Parathyroid adenoma (tissue), 2 donors: ENCODE data around the gene ASTN1.

Experiments
- H2AFZ ChIP-seq: fragments of 300-600 bp; sonication (generic); one replicate; pipeline ENCODE4 v1.7.0; 2017; ENCODE audit warnings: antibody characterized with exemption, mild to moderate bottlenecking
- H3K27ac ChIP-seq: fragments of 300-600 bp; sonication (generic); one replicate; pipeline ENCODE4 v1.7.0; 2017
- H3K27me3 ChIP-seq: fragments of 300-600 bp; sonication (generic); one replicate; pipeline ENCODE4 v1.7.0; 2017; ENCODE audit warnings: low read length; ENCODE audit not compliant: control insufficient read depth, insufficient read depth
- H3K36me3 ChIP-seq: fragments of 300-600 bp; sonication (generic); one replicate; pipeline ENCODE4 v1.7.0; 2017; ENCODE audit warnings: low read length; ENCODE audit not compliant: control insufficient read depth, insufficient read depth
- H3K4me1 ChIP-seq: fragments of 300-600 bp; sonication (generic); one replicate; pipeline ENCODE4 v1.7.0; 2017; ENCODE audit warnings: control low read depth
- H3K4me2 ChIP-seq: fragments of 300-600 bp; sonication (generic); one replicate; pipeline ENCODE4 v1.7.0; 2017; ENCODE audit warnings: low read length
- H3K4me3 ChIP-seq: fragments of 300-600 bp; sonication (generic); one replicate; pipeline ENCODE4 v1.7.0; 2017; ENCODE audit warnings: low read depth, low read length
- H3K79me2 ChIP-seq: fragments of 300-600 bp; sonication (generic); one replicate; pipeline ENCODE4 v1.7.0; 2017; ENCODE audit warnings: control low read depth
- H3K9ac ChIP-seq: fragments of 300-600 bp; sonication (generic); one replicate; pipeline ENCODE4 v1.7.0; 2017; ENCODE audit warnings: mild to moderate bottlenecking
- H3K9me3 ChIP-seq: fragments of 300-600 bp; sonication (generic); one replicate; pipeline ENCODE4 v1.7.0; 2017; ENCODE audit warnings: low read length; ENCODE audit not compliant: control insufficient read depth
- TF ChIP-seq, protein P1 (sequence below): fragments of 300-600 bp; sonication (generic); IDR thresholded peaks from one replicate; pipeline ENCODE4 v1.7.0; 2017; ENCODE audit warnings: antibody characterized with exemption, mild to moderate bottlenecking
- donor health status: primary hyperparathyroidism.

Gene ASTN1

GRCh38 chr1:177020851-177021589 lies 143.5 kb downstream of the ASTN1 start:
- no peaks in the 10 kb centered on the region for H3K79me2 ChIP-seq
- no peaks in the 10 kb centered on the region for H3K9me3 ChIP-seq
- H3K27me3 ChIP-seq: no peaks in the 10 kb centered on the region
- no peak overlapping the region for H3K27ac ChIP-seq
- no peak overlapping the region for H3K4me2 ChIP-seq
- H3K4me3 ChIP-seq: no peak overlapping the region
- TF ChIP-seq, protein P1, sequence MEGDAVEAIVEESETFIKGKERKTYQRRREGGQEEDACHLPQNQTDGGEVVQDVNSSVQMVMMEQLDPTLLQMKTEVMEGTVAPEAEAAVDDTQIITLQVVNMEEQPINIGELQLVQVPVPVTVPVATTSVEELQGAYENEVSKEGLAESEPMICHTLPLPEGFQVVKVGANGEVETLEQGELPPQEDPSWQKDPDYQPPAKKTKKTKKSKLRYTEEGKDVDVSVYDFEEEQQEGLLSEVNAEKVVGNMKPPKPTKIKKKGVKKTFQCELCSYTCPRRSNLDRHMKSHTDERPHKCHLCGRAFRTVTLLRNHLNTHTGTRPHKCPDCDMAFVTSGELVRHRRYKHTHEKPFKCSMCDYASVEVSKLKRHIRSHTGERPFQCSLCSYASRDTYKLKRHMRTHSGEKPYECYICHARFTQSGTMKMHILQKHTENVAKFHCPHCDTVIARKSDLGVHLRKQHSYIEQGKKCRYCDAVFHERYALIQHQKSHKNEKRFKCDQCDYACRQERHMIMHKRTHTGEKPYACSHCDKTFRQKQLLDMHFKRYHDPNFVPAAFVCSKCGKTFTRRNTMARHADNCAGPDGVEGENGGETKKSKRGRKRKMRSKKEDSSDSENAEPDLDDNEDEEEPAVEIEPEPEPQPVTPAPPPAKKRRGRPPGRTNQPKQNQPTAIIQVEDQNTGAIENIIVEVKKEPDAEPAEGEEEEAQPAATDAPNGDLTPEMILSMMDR: no peak
- no peaks in the 10 kb centered on the region for H3K4me1 ChIP-seq
- no peak overlapping the region for H3K9ac ChIP-seq
- no peaks in the 10 kb centered on the region for H3K36me3 ChIP-seq
- H2AFZ ChIP-seq: no peak overlapping the region

DNA sequence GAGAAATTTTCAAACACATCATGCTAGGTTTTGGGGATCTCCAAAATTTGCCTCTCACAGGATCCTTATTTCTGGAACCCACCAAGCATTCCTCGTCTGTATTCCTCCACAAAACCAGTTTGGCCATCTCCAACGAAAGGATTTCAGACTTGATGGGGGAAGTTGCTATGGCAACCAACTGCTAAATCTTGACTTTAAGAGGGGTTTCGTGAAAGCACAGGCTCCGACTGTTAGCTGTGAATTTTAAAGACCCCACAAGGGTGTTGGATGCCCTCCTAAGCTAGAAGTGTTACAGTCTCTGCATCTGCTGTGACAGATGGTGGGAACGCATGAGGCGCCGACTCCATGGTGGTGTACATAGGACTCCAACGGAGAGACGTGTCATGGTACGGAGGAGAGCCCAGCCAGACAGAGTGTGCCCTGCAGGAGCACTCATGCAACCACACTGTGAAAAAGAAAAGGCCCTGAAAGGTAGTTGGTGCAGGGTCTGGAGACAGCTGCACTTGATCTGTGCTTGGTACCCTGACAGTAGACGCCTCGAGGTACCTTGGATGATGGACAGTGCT lies 147.1 kb downstream of the ASTN1 start:
- Histone ChIP-seq H3K36me3 (no peaks in the 10 kb centered on the region), H3K9ac (no peak overlapping the region), H3K27me3 (no peaks in the 10 kb centered on the region), H2AFZ (no peak overlapping the region), H3K4me3 (no peak overlapping the region), H3K9me3 (no peaks in the 10 kb centered on the region), H3K4me2 (no peak overlapping the region), H3K79me2 (no peaks in the 10 kb centered on the region), H3K27ac (no peak overlapping the region), H3K4me1 (no peaks in the 10 kb centered on the region)
- TF ChIP-seq, protein P1: no peak

GRCh38 chr1:177014325-177014724 lies 150.2 kb downstream of the ASTN1 start:
- H3K36me3 ChIP-seq: no peaks in the 10 kb centered on the region

GRCh38 chr1:177012342-177012925 lies 152.1 kb downstream of the ASTN1 start:
- no peaks in the 10 kb centered on the region for H3K36me3 ChIP-seq
- H2AFZ ChIP-seq: no peak overlapping the region
- H3K4me3 ChIP-seq: no peak overlapping the region
- H3K9ac ChIP-seq: no peak overlapping the region
- no peaks in the 10 kb centered on the region for H3K4me1 ChIP-seq
- H3K4me2 ChIP-seq: no peak overlapping the region
- no peaks in the 10 kb centered on the region for H3K27me3 ChIP-seq
- no peak overlapping the region for H3K27ac ChIP-seq
- H3K79me2 ChIP-seq: no peaks in the 10 kb centered on the region
- TF ChIP-seq, protein P1: no peak
- no peaks in the 10 kb centered on the region for H3K9me3 ChIP-seq

More at GRCh38 chr1:177014325-177014724, 150.2 kb downstream of the ASTN1 start:
- Histone ChIP-seq H3K79me2 (no peaks in the 10 kb centered on the region), H2AFZ (no peak overlapping the region), H3K4me2 (no peak overlapping the region), H3K4me3 (no peak overlapping the region), H3K4me1 (no peaks in the 10 kb centered on the region), H3K9me3 (no peaks in the 10 kb centered on the region), H3K27me3 (no peaks in the 10 kb centered on the region), H3K9ac (no peak overlapping the region), H3K27ac (no peak overlapping the region)
- TF ChIP-seq, protein P1: no peak
